ENCODE results near the gene FUT9.

- TF ChIP-seq CTCF (IDR thresholded peaks at IDR 0.05) (no peak), EZH2 (IDR thresholded peaks at IDR 0.05) (no peak)
These were observed 109.0 kb downstream of the FUT9 start for GRCh38 chr6:96124778-96125177.

Data from neural progenitor cell (in vitro differentiated cells).